ENCODE data around the gene WDR45B.

DNA sequence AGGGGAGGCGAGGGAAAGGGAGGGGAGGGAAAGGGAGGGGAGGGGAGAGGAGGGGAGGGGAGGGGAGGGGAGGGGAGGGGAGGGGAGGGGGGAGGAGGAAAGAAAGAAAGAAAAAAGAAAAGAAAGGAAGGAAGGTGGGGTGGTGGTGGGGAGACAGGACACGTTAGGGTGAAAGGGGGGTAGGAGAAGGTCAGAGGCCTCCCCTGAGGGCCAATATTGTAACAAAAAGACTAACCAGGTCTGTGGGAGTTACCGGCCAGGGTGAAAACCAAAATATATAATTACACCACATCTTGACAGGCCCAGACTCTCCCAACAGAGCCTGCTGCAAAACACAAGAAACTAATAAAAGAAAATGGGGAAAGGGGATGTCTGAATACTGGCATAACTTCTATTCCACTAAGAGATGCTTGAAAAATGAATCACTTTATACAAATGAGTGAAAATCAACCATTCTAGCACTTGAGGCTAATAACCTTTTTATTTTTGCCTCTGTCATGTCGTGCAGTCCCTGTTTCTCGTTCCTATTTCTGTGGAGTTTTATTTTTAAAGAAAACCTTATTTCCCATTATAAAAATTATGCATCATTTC is 10.0 kb downstream of the WDR45B start:
- TF ChIP-seq, protein P1, sequence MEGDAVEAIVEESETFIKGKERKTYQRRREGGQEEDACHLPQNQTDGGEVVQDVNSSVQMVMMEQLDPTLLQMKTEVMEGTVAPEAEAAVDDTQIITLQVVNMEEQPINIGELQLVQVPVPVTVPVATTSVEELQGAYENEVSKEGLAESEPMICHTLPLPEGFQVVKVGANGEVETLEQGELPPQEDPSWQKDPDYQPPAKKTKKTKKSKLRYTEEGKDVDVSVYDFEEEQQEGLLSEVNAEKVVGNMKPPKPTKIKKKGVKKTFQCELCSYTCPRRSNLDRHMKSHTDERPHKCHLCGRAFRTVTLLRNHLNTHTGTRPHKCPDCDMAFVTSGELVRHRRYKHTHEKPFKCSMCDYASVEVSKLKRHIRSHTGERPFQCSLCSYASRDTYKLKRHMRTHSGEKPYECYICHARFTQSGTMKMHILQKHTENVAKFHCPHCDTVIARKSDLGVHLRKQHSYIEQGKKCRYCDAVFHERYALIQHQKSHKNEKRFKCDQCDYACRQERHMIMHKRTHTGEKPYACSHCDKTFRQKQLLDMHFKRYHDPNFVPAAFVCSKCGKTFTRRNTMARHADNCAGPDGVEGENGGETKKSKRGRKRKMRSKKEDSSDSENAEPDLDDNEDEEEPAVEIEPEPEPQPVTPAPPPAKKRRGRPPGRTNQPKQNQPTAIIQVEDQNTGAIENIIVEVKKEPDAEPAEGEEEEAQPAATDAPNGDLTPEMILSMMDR (IDR thresholded peaks at IDR 0.05): no peak
- no peak for TF ChIP-seq POLR2A (IDR thresholded peaks at IDR 0.05)
